ENCODE results near the gene MIR17HG. TPM values are rescaled to one million over a fixed set of nuclear protein-coding genes. Genes with fewer than 3 reads are reported as not detected.

The MIR17HG gene
- total RNA-seq, 4 donors from 2014 or later: 2.2 to 5.7 (median 3.3) TPM

DNA sequence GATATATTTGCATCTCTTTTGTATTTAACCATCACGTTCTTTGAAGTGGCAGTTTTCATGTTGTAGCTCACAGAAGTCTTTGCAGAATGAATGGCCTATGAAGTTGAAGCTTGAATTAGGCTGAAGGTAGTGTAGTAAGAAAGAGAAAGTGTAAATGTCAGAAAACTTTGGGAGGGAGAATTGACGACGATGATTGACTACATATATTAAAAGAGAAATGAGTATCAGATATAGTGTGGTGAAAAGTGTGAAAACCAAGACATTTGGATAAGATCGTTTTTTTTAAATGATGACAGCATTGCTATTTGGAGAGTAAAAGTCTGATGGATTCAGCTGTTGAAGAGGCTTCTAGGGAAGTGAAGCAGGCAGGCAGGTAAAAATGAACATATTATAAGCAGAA, 36.3 kb downstream of the MIR17HG start:
- TF ChIP-seq POLR2A (IDR thresholded peaks at IDR 0.05) (no peak), EP300 (IDR thresholded peaks at IDR 0.05) (no peak)
- TF ChIP-seq, protein P1, sequence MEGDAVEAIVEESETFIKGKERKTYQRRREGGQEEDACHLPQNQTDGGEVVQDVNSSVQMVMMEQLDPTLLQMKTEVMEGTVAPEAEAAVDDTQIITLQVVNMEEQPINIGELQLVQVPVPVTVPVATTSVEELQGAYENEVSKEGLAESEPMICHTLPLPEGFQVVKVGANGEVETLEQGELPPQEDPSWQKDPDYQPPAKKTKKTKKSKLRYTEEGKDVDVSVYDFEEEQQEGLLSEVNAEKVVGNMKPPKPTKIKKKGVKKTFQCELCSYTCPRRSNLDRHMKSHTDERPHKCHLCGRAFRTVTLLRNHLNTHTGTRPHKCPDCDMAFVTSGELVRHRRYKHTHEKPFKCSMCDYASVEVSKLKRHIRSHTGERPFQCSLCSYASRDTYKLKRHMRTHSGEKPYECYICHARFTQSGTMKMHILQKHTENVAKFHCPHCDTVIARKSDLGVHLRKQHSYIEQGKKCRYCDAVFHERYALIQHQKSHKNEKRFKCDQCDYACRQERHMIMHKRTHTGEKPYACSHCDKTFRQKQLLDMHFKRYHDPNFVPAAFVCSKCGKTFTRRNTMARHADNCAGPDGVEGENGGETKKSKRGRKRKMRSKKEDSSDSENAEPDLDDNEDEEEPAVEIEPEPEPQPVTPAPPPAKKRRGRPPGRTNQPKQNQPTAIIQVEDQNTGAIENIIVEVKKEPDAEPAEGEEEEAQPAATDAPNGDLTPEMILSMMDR (IDR thresholded peaks at IDR 0.05): no peak
- Histone ChIP-seq H3K4me3 (no peak overlapping the region), H3K27me3 (no peaks in the 10 kb centered on the region), H3K27ac (no peak overlapping the region), H3K4me1 (no peaks in the 10 kb centered on the region), H3K36me3 (no peaks in the 10 kb centered on the region), H3K9me3 (no peaks in the 10 kb centered on the region)
- WGBS, 2 donors: 81 to 82% methylated on average over 4 of the region's 4 CpGs
- DNase-seq (ENCODE audit: low spot score in 2 of 2): no peak

DNA sequence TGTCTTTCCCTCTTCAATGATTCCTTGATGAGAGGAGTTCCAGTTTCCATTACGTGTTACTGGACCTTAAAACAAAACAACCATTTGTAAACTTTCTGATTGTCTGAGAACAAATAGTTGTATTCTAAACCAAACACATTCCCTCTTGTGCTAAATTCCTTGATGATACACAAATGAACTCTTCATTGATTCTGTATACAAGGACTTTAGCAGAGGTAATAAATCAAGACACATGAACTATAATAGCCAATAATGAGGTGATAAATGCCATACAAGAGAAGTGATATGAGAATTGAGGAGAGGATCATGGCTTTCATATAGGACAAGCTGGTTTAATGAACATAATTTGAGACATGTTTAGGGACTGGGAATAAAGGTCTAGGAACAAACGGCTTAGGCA, 37.4 kb downstream of the MIR17HG start:
- no peaks in the 10 kb centered on the region for H3K27me3 ChIP-seq
- WGBS, 2 donors: 45 to 54% methylated on average over 2 of the region's 2 CpGs
- no peak for TF ChIP-seq EP300 (IDR thresholded peaks at IDR 0.05)
- TF ChIP-seq, protein P1 (IDR thresholded peaks at IDR 0.05): no peak
- no peak for TF ChIP-seq POLR2A (IDR thresholded peaks at IDR 0.05)
- H3K27ac ChIP-seq: no peak overlapping the region
- H3K4me3 ChIP-seq: no peak overlapping the region
- no peaks in the 10 kb centered on the region for H3K36me3 ChIP-seq
- DNase-seq (ENCODE audit: low spot score in 2 of 2): no peak
- no peaks in the 10 kb centered on the region for H3K4me1 ChIP-seq
- no peaks in the 10 kb centered on the region for H3K9me3 ChIP-seq

DNA sequence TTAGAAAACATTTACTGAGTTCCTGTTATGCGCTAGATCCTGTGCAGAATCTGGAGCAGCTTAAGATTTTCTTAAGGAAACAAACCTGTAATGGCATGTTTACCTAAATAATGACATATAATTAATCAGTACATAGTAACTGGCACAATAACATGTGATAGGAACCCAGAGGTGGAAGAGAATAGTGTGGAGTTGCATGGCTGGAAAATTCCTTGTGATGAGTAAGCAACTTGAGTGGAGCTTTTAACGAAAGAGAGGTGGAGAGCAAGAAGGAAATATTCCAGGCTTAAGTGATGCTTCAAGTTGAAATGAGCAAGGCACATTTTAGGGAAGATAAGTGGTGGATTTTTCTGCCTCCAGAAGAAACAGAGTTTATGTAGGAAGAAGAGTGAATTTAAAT, 41.7 kb downstream of the MIR17HG start:
- TF ChIP-seq, protein P1 (IDR thresholded peaks at IDR 0.05): no peak
- TF ChIP-seq POLR2A (IDR thresholded peaks at IDR 0.05) (no peak), EP300 (IDR thresholded peaks at IDR 0.05) (no peak)
- WGBS, 2 donors: 86 to 90% methylated on average over 2 of the region's 2 CpGs
- Histone ChIP-seq H3K4me1 (no peaks in the 10 kb centered on the region), H3K27me3 (peaks cover 0 to 4% of the 10 kb centered on the region in 2 donors), H3K4me3 (no peak overlapping the region), H3K9me3 (no peaks in the 10 kb centered on the region), H3K27ac (no peak overlapping the region), H3K36me3 (no peaks in the 10 kb centered on the region)
- DNase-seq (ENCODE audit: low spot score in 2 of 2): no peak

DNA sequence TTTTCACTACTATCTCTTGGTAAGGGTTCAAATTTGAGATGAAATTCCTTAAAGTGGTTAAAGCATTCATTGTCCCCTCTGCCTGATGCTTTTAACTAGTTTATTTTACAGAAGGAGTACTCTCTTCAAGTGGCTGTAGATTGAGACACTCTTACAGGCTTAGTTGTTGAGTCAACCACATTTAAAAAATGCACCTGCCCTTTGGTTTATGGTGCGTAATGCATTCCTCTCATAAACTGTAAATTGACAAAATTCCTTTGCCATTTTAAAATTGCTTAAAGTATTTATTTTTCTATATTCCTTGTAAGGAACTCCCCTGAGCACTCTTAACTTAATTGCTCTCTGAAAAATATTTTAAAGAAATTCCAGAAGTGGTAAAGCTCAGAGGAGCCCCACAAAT, 50.1 kb downstream of the MIR17HG start:
- Histone ChIP-seq H3K27ac (no peak overlapping the region), H3K36me3 (no peaks in the 10 kb centered on the region), H3K4me1 (peaks cover 0 to 24% (median 10%) of the 10 kb centered on the region in 4 donors), H3K27me3 (peaks cover 0 to 57% of the 10 kb centered on the region in 2 donors), H3K9me3 (no peaks in the 10 kb centered on the region), H3K4me3 (no peak overlapping the region)
- DNase-seq (ENCODE audit: low spot score in 2 of 2): no peak
- 74 to 81% methylated on average over 1 of the region's 1 CpG for WGBS, 2 donors
- TF ChIP-seq EP300 (IDR thresholded peaks at IDR 0.05) (no peak), POLR2A (IDR thresholded peaks at IDR 0.05) (no peak)
- TF ChIP-seq, protein P1 (IDR thresholded peaks at IDR 0.05): no peak

DNA sequence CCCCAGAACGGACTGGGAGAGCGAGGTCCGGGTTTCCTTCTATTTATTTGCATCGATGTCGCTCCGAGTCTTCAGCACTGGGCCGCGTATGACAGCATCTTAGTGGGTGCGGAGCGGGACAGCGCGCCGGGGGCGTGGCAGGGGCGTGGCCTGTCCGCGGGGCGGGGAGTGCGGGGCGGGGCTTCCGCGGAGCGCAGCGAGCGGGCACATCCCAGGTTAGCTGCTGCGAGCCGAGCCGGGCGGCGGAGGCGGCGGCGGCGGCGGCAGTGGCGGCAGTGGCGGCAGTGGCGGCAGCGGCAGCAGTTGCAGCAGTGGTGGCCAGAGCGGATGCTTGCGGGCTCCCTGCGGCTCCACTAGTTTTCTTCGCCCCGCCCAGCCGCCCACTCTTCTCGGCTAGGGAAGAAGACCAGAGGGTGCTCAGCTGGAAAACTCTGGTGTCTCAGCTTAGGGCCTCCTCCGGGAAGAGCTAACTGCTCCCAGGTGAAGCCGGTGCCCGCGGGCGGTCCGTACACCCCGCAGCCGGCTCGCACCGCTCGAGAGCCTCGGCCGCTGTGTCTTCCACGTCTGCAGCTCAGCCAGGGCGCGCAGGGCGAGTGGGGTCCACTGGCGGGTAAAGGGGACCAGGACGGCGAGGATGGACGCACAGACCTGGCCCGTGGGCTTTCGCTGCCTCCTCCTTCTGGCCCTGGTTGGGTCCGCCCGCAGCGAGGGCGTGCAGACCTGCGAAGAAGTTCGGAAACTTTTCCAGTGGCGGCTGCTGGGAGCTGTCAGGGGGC, 51.1 kb downstream of the MIR17HG start, which contains the start of gene GPC5:
TSS of gene GPC5 (plus strand) at position 209 of the 776 bp plus-strand sequence.
- Histone ChIP-seq H3K4me3 (peak within 1 kb of the TSS; percentile 28 to 59 (median 50)), H3K9me3 (no peaks in the 10 kb centered on the region), H3K4me1 (peaks cover 0 to 24% (median 10%) of the 10 kb centered on the region in 4 donors), H3K36me3 (no peaks in the 10 kb centered on the region), H3K27ac (peak within 1 kb of the TSS in 1 of 4 donors; percentile 30), H3K27me3 (peaks cover 0 to 57% of the 10 kb centered on the region in 2 donors)
- WGBS, 2 donors: 1 to 3% methylated on average over 45 to 69 of the region's 76 CpGs
- TF ChIP-seq, protein P1 (IDR thresholded peaks at IDR 0.05): no peak
- no peak for TF ChIP-seq EP300 (IDR thresholded peaks at IDR 0.05)
- TF ChIP-seq POLR2A (IDR thresholded peaks at IDR 0.05): no peak
- DNase-seq (ENCODE audit: low spot score in 2 of 2): peak; percentile 44 to 55
